NT2/D1 (cell line): Measurements from ENCODE around the gene SEC14L2.

Experiments used
- SUZ12 ChIP-seq: IDR thresholded peaks from 2 replicates; pipeline ENCODE4 v1.6.1; 2011; ENCODE audit not compliant: insufficient read length, insufficient read depth; ENCODE audit errors: extremely low read depth
- YY1 ChIP-seq: IDR thresholded peaks from 2 replicates; pipeline ENCODE4 v1.6.1; 2011; ENCODE audit not compliant: insufficient read length, insufficient read depth
- ZNF274 ChIP-seq: IDR thresholded peaks from 2 replicates; pipeline ENCODE4 v1.6.1; 2011; ENCODE audit warnings: mild to moderate bottlenecking, low read depth, low read length

DNA sequence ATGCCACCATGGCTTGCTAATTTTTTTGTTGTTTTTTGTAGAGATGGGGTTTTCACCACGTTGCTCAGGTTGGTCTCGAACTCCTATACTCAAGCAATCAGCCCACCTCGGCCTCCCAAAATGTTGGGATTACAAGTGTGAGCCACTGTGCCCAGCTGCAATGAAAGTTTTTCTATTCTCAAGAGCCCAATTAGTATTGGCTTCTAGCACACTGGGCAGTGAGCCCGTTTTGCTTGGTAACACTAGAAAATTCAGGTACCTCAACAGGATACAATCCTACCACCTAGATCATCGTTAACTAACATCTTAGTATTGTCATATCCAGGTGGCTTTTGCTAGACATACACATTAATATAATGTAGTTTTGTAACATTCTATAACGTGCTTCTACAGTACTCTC, 56.0 kb downstream of the SEC14L2 start:
- no peak for TF ChIP-seq ZNF274
- no peak for TF ChIP-seq SUZ12
- TF ChIP-seq YY1, result no peak
